GM19238 (cell line): ENCODE results near the gene CYFIP2.
A peak's percentile ranks its signal among the peaks of the same experiment; 100 is the strongest.

ENCODE experiments used
- DNase-seq: peaks from one replicate; pipeline ENCODE4 v3.0.0; 2011; ENCODE audit warnings: low spot score; ENCODE audit not compliant: insufficient read length

Gene CYFIP2

GRCh38 chr5:157286761-157287211 is 20.9 kb downstream of the CYFIP2 start:
- no peak for DNase-seq

GRCh38 chr5:157288405-157289163 is 22.7 kb downstream of the CYFIP2 start:
- no peak for DNase-seq

- no peak for DNase-seq
Measured at GRCh38 chr5:157289164-157289819, 23.4 kb downstream of the CYFIP2 start.

- DNase-seq: no peak
Measured at GRCh38 chr5:157290156-157290980, 24.4 kb downstream of the CYFIP2 start.

- peak; percentile 53 for DNase-seq
Measured at GRCh38 chr5:157290981-157291711, 25.2 kb downstream of the CYFIP2 start.

GRCh38 chr5:157292599-157292998 is 26.7 kb downstream of the CYFIP2 start:
- DNase-seq: no peak

GRCh38 chr5:157294407-157295091 is 28.6 kb downstream of the CYFIP2 start:
- no peak for DNase-seq

- no peak for DNase-seq
Measured at GRCh38 chr5:157295247-157295646, 29.3 kb downstream of the CYFIP2 start.

- DNase-seq: no peak
Measured at GRCh38 chr5:157300564-157300963, 34.6 kb downstream of the CYFIP2 start.

GRCh38 chr5:157301066-157301465 is 35.1 kb downstream of the CYFIP2 start:
- DNase-seq: no peak

GRCh38 chr5:157303023-157303422 is 37.1 kb downstream of the CYFIP2 start:
- no peak for DNase-seq

- no peak for DNase-seq
Measured at GRCh38 chr5:157303667-157304327, 37.9 kb downstream of the CYFIP2 start.

- no peak for DNase-seq
Measured at GRCh38 chr5:157306081-157306480, 40.2 kb downstream of the CYFIP2 start.

- DNase-seq: no peak
Measured at GRCh38 chr5:157306692-157307471, 41.0 kb downstream of the CYFIP2 start.

- no peak for DNase-seq
Measured at GRCh38 chr5:157308836-157309465, 43.0 kb downstream of the CYFIP2 start.

- no peak for DNase-seq
Measured at GRCh38 chr5:157309796-157310195, 43.9 kb downstream of the CYFIP2 start.

- DNase-seq: no peak
Measured at GRCh38 chr5:157311595-157311994, 45.7 kb downstream of the CYFIP2 start.

GRCh38 chr5:157312492-157312891 is 46.6 kb downstream of the CYFIP2 start:
- peak; percentile 57 for DNase-seq

- DNase-seq: no peak
Measured at GRCh38 chr5:157322581-157322980, 56.7 kb downstream of the CYFIP2 start.
